Embryonic facial prominence (tissue), 1 donor: ENCODE results near the gene EPYC.
A peak's percentile ranks its signal among the peaks of the same experiment; 100 is the strongest.

Source experiments
- DNase-seq: peaks from one replicate; pipeline ENCODE4 v3.0.0-alpha.2; 2016; ENCODE audit errors: extremely low spot score

The EPYC gene, protein sequence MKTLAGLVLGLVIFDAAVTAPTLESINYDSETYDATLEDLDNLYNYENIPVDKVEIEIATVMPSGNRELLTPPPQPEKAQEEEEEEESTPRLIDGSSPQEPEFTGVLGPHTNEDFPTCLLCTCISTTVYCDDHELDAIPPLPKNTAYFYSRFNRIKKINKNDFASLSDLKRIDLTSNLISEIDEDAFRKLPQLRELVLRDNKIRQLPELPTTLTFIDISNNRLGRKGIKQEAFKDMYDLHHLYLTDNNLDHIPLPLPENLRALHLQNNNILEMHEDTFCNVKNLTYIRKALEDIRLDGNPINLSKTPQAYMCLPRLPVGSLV

DNA sequence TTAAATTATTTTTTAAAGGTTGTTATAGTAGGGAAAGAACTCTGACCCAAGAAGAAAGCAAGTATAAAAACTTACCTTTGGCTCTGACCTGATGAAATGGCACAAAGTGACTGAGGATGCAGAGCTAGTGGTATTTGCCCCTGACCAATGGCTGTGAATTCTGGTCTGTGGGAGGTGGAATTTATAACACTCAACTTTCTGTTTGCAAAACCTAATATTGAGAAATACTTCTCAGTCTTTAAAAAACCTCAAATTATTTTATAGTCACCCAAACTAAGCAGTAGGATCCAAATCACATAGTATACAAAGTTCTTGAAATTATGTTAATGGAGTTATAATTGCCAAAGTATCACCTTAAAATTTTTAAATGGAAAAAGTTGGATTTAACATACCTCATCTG, at the start of gene EPYC:
Gene EPYC (minus strand): TSS at position 101 of the 400 bp plus-strand sequence. CDS start 2,407 bp downstream, outside the sequence.
- DNase-seq: no peak

DNA sequence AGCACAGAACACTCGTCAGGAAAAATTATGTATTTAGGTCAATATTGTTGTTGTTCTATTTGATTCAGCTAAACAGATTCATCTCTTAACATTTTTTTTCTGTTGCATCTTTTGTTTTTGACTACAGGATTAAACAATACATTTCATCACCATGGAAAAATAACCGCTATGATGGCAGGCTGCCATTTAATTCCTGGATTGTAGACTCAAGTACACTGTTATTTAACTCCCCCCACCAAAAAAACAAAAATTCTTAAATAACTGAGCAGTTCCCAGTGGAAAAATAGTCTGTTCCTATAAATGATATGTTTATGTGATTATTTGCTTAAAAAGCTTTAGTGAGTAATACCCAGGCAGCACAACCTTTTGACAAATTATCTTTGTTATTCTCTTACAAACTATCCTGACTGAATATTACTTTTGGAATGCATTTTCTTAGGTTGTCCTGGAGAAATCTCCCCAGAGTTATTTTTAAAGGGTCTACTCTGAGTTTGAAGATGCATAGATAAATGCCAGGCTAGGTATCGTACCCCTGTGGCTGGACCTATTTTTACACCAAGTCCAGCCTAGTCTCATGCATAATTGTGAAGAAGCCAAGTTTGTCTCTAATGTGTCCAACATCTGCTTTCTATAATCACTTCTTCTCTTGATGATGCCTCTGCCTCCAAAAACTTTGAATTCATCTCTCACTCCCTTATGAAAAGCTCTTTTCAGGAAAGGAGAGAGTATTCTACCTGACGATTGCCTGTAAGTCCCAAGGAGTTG, 49.4 kb upstream of the EPYC start:
- peak; percentile 80 for DNase-seq

DNA sequence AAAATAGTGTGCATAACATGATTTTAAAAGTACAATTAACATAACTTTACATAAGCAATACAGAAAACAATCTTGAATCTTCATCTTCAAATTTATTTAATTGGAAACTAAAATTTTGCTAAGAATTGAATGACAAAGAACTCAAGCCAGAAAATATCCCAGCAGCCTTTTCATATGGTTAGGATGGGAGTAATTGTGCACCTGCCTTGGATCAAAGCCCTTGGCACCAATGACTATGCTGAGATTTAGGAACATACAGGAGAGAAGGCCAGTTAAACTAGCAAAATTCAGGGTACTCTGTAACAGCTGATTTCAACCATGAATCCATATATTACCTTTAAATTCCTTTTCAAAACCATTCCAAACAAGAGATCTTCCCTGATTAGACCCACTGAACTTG, 47.3 kb upstream of the EPYC start:
- no peak for DNase-seq

DNA sequence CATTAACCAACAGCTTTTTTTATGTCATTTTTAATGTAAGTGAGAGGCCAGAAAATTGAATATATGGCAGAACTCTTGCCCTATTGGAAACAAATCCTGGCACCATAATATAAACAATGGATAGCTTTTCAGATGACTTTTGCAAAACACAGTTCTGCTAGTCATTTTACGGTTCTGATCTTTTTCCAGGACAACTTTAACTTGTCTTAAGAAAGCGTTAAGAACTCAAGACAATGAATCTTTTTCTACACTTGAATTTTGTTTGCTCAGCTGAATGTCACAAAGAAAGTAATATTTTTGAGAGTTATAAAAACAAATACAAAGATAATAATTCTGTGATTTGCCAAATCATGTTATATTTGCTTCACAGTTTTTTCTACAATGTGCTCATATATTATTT, 39.8 kb upstream of the EPYC start:
- DNase-seq: no peak

DNA sequence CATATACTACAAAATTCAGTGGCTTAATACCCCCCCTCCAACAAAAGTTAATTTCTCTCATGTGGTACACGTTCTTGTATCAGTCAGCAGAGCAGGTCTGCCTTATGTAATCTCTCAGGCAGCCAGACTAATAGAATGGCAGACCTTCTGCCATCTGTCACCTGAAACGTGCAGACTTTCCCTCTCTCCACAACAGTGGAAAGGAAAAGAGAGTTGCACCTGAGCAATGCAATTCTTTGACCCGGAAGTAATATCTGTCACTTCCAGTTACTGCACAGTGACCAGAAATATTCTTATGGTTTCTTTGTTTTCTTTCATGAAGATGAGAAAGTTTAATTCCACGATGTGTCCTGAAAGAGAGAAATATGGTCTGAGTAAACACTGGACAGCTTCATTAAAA, 38.6 kb upstream of the EPYC start:
- DNase-seq: no peak

DNA sequence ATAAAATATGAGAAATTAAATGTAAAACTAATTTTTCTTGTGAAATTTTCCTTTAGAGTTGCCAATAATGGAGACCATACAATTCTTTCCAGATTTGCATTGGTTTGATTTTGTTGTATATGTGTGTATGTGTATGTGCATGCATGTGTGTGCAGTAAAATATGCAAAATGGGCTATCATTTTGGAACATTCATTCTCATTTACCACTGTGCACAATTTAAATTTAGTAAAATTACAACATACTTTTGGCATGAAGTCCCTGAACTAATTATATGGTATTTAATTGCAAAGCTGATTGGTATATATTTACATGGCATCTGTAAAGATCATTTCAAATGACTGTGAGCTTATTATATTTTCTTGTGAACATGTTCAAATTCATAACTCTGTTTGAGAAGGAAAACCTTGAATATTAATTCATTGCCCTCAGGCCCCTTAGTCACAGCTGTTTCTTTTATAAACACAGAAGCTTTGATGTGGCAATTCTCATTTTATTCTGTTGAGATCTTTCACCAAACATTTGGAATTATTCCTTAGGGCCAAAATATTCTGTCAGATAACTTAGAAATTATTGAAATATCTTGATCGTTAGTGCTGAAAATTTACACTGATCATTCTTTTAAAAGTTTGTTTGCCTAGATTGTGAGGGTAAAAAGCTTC, 35.5 kb upstream of the EPYC start:
- DNase-seq: no peak

DNA sequence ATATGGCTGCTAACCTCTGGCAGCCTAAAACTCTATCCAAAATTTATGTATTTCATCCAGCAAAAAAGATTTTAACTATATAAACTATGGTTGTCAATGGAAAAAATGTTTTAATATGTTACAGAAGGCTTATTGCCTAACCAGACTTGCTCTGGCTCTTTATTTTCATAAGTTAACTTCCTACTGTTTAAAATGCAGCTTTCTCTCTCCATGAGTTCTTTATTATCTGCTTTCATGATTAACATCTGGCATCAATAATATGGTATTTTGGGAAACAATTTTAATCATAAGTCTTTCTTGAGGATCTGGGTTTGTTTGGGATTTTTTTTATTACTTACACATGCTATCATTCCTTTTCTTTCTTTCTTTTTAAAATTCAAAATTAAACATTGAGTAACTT, 32.5 kb upstream of the EPYC start:
- peak; percentile 83 for DNase-seq

DNA sequence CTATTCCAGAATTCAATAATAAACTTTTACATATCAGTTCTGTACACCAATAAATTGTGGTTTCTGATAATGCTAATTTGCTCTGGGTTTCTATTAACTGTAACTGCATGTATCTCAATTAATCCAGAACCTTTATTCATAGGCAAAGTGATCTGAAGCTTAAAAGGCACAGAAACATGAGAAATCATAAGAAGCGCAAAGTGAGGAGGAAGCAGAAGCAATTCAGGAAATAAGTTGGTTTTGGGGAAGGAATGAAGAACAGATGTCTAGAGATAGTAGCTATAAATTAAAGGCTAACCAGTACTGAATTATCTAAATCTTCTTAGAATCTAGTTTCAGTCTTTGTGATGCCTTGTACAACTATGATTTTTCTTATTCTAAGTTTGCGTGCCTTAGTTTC, 28.5 kb upstream of the EPYC start:
- DNase-seq: no peak

DNA sequence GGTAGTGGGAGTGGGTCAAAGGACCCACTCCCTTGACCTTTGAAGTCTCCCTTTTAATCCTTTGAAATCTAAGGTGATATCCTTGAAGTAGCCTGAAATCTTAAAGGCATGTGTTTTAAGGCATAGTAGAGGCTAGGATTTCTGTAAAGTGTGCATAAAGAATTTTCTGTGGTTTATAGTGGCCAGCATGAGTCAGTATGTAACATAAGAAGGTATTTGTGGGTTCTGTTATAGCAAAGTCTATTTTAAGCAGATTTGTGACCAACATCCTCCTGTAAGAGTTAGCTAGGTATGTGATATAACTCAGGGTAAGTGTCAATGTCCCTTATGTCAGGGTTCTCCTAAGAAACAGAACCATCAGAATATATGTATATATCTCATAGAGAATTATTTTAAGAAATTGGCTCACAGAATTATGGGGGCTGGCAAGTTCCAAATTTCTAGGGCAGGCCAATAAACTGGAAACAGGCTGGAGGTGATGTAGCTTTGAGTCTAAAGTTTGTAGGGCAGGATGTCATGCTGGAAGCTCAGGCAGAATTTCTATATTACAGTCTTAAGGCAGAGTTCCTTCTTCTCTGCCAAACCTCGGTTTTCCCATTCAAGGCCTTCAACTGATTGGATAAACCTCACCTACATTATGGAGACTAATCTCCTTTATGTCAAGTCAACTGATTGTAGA, 18.7 kb upstream of the EPYC start:
- no peak for DNase-seq

DNA sequence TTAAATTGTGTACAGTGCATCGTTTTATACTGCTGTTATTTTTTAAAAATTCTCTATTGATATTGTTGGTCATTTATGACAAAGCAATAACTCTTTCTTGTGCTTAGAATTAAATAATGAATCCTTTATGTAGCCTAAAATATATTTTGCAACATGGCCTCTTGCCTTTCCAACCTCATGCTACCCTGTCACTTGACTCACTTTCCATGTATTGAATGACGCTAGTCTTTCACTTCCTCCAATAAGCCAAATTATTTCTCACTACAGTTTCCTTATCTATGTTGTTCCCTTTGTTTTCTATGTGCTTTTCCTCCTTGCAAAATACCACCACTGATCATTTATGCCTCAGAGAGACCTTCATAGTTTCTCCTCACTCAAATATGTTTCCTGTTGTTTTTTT, 16.3 kb upstream of the EPYC start:
- DNase-seq: no peak

DNA sequence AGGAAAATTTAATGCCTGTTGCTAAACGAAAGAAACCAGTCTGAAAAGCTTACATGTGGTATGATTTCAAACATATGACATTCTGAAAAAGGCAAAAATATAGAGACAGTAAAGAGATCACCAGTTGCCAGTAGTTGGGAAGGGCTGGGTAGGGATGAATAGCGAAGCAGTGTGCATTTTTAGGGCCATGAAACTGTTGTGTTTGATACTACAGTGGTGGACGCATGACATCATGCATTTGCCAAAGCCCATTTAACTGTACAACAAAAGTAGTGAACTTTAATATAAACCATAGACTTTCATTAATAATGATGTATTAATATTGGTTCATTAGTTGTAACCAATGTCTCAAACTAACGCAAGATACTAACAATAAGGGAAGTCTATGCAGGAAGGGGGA, 14.7 kb upstream of the EPYC start:
- no peak for DNase-seq

DNA sequence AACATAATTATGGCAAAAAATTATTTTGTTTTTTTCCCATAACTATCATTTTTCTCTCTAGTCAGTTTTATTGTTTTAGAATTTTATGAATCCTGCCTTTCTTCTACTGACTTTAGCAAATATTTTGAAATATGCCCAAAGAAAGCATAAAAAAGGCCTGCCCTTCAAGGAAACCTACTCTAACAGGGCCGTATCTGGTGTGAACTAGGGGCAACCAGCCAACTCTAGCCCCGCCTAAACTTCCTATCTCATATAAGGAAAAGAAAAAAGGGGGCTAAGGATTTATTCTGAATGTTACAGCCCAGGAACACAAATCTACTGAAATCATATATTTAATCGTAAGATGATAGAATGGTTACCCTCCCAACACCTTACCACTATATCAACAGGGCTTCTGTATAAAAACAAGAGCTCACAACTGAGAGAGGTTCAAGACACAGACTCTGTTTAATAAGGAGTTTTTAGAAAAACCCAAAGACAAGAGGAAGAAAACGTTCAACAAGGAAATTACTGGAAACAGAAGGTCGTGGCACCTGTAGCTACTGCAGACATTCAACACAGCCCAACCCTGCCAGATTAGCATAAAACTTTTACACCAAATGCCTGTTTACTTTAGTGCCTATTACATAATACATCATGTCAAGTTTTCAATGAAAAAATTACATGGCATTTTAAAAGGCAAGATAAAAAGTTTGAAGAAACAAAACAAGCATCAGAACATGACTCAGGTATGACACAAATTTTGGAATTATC, 12.9 kb upstream of the EPYC start:
- DNase-seq: no peak

DNA sequence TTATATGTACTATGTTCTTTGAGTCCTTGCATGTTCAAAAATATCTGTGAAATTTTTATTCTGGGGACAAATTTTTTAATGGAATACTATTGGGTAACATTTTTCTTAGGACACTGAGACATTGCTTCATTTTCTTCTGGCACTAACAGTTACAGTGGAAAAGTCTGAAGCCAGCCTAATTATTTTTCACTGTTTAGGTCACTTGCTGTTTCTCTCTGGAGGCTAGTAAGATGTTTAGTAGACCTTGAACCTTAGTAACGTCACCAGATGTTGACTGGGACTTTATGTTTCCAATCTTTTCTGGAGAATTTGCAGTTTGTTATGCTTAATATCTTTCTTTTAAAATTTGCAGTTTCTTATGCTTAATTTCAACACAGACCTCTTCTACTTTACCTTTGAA, 12.3 kb upstream of the EPYC start:
- DNase-seq: no peak

DNA sequence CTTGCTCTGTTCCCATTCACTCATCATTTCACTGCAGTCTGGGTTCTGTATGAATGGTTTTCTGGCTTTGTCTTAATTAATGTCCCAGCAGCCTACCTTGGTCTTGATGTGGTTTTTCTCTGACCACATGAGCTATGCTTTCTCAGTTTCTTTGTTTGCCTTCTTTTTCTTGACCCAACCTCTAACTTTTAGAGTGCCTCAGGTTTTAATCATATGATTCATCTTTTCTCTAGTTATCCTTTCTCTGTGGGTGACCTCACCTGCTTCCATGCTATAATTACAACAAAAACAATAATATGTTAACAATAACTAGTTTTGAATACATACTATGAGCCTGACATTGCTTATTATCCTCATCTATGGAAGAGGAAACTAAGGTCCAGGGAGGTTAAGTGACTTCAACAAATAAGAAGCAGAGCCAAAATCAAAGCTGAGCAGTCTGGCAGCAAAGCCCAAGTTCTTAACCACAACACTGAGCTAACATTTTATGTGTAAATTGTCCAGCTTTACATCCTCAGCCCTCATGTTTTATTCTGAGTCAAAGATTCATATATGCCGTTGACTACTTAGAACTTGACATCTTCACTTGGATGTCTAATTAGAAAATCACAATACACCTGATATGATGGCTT, 4.7 kb upstream of the EPYC start:
- no peak for DNase-seq

DNA sequence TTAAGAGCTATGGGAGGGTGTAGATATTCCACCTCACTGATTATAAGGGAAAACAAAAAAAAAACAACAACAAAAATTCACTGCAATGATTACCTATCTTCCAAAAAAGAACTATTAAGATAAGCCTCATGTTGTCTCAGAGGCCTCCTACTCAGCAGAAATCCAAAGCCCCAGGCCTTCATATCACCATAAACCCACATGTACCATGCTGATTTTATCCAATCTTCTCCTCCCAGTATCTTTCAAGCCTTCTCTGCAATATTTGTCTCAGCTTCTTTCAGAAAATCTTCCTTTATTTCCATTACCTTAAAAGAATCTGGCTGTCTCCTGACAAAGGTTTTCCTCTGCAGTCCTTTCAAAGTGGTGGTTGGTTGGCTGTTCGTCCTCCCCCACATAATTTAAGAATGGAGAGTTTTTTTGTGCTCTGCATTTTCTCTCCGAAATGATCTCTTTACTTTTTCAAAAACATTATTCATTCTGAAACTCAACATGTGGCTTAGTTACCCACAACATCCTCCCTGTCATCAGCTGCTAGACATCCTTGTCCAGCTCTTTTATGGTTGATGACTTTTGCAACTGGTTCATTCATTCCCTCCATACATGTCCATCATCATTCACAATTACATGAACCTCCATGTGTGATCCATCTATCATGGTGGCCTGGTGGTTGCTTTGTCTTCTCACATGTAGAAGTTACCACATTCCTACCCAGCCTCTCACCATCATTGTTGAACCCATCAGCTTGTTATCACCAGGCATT, 2.9 kb upstream of the EPYC start:
- no peak for DNase-seq

DNA sequence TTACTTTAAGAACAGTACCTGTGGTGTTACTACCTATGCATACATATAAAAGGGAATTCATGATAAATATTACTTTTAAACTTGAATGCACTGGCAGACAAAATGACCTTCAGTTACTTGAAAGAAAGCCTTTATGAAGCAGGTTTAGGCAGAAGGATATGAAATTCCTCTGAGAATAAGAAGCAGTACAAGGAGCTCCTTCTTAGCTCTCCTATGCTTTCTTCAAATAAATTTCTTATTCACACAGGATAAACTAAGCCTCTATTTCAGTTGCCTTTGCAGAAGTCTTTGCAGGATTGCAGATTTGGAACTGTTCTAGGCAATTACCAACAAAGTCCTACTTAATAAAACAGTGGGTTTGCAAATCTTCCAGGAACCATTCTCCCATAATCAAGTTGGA, 1.0 kb downstream of the EPYC start:
- DNase-seq: no peak

DNA sequence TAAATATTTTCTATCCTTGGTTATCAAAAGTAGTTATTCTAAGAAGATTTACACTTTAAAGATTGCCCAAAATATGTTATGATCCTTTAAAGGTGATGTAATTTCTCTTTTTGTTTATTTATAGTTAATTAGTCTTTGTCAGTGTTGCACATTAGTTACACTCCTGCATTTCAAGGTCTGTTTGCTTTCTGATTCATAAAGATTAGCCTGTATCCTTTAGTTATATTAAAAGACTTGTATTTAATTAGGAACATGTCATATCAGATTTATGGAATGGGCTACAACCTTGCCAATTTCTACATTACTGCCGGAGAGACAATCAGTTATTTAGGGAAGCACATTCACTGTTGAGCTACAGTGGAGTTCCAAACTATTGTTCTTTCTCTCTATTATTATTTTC, 3.5 kb downstream of the EPYC start:
- no peak for DNase-seq

DNA sequence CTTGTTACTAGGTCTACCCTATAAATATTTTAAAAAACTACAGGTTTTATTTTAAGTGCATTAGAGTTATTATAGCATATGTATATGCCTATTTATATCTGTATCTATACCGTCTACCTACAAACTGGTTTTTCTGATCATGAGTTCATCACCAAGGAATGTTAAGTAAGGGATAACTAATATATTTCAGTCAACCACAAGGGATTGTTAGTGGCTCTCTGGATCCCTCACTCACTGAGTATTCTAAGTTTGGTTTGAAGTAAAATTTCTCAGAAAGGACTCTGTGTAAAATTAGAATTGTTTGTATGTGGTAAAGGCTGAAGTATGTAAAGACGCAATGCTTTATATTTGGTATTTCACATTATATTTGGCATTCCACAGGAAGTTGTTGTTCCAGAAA, 4.8 kb downstream of the EPYC start:
- no peak for DNase-seq

DNA sequence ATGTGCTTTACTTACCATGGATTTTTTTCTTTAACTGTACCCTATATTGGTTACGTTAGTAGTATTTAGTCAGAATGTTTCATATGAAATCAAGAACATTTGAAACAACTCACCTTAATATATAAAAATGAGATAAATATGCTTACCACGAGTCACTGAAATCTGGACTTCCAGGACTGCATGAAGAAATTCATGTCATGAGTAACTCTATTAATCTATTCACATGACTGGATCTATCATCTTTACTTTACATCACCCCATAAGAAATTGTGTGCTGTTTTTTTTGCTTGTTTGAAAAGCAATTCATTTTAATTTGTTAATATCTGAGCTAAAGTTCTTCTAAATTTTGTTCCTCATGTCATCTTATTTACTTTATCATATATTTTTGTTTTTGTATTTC, 5.2 kb downstream of the EPYC start:
- no peak for DNase-seq

DNA sequence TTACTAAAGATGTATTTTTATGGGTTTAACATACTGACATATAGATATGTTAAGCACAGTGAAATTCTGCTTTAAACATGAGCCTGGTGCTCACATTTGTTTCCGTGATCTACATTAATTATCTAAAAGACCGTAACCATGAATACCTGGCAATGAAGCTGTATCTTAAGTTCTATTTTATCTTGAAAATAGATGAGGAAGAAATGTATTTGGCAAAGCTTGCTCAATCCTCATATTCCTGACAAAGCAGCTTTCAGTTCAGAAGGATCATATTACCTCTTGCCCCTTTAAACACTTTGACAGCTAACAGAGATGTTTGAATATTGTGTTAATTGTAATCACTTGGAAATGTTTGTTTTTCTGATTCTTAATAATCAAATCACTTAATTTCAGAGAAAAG, 9.8 kb downstream of the EPYC start:
- no peak for DNase-seq
